ENCODE data around the gene SPPL3.

Gene SPPL3

DNA sequence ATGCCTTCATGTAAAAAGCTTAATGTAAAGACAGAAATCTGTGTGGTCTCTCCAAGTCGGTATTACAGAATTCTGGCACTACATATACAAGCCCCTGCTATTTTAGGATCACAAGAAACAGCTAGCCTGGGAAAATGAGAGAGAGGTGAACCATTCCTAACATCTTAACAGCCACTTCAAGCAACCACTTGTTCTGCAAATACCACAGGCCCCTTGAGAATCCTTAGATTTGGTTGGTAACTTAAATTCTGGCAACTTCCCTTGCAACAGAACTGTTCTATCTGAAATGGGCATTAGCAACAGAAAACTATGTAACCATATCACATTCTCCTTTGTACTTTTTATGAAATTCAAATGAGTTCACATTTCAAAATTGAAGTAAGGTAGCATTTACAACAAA lies 68.5 kb downstream of the SPPL3 start:
- TF ChIP-seq TAF1 (IDR thresholded peaks at IDR 0.05; ENCODE audit: low read depth) (no peak), FOXM1 (IDR thresholded peaks at IDR 0.05; ENCODE audit: borderline replicate concordance, low read depth) (no peak), EGR1 (IDR thresholded peaks at IDR 0.05) (no peak), NFIC (IDR thresholded peaks at IDR 0.05) (no peak), ZBTB7A (IDR thresholded peaks at IDR 0.05; ENCODE audit: low read depth) (no peak), CREB1 (IDR thresholded peaks at IDR 0.05; ENCODE audit: low read depth) (no peak), EP300 (IDR thresholded peaks at IDR 0.05; ENCODE audit: borderline replicate concordance) (no peak)

DNA sequence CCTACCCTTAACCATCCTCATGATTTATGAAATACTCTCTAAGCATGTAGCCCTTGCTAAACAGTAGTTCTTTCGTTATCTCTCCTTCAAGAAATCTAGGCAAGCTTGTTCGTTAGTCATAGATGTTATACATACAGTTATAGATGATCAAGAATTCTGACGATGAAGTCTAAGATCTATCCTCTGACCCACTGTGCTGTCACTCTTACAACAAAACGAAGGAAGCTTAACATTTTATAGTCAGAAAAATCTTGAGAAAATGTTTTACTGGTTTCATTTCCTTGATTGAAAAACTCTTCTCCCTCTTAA lies 68.9 kb downstream of the SPPL3 start:
- TF ChIP-seq FOXM1 (IDR thresholded peaks at IDR 0.05; ENCODE audit: borderline replicate concordance, low read depth) = no peak
- TF ChIP-seq CREB1 (IDR thresholded peaks at IDR 0.05; ENCODE audit: low read depth) = no peak
- TF ChIP-seq MAX (IDR thresholded peaks at IDR 0.05) = no peak
- TF ChIP-seq YY1 (IDR thresholded peaks at IDR 0.05; ENCODE audit: low read depth) = no peak
- TF ChIP-seq NFIC (IDR thresholded peaks at IDR 0.05) = no peak
- TF ChIP-seq TCF12 (IDR thresholded peaks at IDR 0.05; ENCODE audit: low read depth) = no peak
- TF ChIP-seq TAF1 (IDR thresholded peaks at IDR 0.05; ENCODE audit: low read depth) = no peak
- no peak for TF ChIP-seq ZBTB7A (IDR thresholded peaks at IDR 0.05; ENCODE audit: low read depth)
- no peak for TF ChIP-seq CEBPB (IDR thresholded peaks at IDR 0.05)
- TF ChIP-seq RAD21 (IDR thresholded peaks at IDR 0.05; ENCODE audit: low read depth) = no peak
- TF ChIP-seq, protein P1, sequence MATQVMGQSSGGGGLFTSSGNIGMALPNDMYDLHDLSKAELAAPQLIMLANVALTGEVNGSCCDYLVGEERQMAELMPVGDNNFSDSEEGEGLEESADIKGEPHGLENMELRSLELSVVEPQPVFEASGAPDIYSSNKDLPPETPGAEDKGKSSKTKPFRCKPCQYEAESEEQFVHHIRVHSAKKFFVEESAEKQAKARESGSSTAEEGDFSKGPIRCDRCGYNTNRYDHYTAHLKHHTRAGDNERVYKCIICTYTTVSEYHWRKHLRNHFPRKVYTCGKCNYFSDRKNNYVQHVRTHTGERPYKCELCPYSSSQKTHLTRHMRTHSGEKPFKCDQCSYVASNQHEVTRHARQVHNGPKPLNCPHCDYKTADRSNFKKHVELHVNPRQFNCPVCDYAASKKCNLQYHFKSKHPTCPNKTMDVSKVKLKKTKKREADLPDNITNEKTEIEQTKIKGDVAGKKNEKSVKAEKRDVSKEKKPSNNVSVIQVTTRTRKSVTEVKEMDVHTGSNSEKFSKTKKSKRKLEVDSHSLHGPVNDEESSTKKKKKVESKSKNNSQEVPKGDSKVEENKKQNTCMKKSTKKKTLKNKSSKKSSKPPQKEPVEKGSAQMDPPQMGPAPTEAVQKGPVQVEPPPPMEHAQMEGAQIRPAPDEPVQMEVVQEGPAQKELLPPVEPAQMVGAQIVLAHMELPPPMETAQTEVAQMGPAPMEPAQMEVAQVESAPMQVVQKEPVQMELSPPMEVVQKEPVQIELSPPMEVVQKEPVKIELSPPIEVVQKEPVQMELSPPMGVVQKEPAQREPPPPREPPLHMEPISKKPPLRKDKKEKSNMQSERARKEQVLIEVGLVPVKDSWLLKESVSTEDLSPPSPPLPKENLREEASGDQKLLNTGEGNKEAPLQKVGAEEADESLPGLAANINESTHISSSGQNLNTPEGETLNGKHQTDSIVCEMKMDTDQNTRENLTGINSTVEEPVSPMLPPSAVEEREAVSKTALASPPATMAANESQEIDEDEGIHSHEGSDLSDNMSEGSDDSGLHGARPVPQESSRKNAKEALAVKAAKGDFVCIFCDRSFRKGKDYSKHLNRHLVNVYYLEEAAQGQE (IDR thresholded peaks at IDR 0.05; ENCODE audit: low read depth) = no peak
- no peak for TF ChIP-seq TEAD4 (IDR thresholded peaks at IDR 0.05)
- TF ChIP-seq EGR1 (IDR thresholded peaks at IDR 0.05) = no peak
- no peak for TF ChIP-seq EP300 (IDR thresholded peaks at IDR 0.05; ENCODE audit: borderline replicate concordance)
- TF ChIP-seq, protein P2, sequence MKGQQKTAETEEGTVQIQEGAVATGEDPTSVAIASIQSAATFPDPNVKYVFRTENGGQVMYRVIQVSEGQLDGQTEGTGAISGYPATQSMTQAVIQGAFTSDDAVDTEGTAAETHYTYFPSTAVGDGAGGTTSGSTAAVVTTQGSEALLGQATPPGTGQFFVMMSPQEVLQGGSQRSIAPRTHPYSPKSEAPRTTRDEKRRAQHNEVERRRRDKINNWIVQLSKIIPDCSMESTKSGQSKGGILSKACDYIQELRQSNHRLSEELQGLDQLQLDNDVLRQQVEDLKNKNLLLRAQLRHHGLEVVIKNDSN (IDR thresholded peaks at IDR 0.05) = no peak

GRCh38 chr12:120834489-120835303 lies 69.5 kb downstream of the SPPL3 start:
- TF ChIP-seq EGR1 (IDR thresholded peaks at IDR 0.05) (no peak), EP300 (IDR thresholded peaks at IDR 0.05; ENCODE audit: borderline replicate concordance) (no peak), TCF12 (IDR thresholded peaks at IDR 0.05; ENCODE audit: low read depth) (no peak), ZBTB7A (IDR thresholded peaks at IDR 0.05; ENCODE audit: low read depth) (no peak), CREB1 (IDR thresholded peaks at IDR 0.05; ENCODE audit: low read depth) (no peak), RAD21 (IDR thresholded peaks at IDR 0.05; ENCODE audit: low read depth) (no peak), CEBPB (IDR thresholded peaks at IDR 0.05) (no peak), TAF1 (IDR thresholded peaks at IDR 0.05; ENCODE audit: low read depth) (no peak), NFIC (IDR thresholded peaks at IDR 0.05) (no peak), TEAD4 (IDR thresholded peaks at IDR 0.05) (no peak), YY1 (IDR thresholded peaks at IDR 0.05; ENCODE audit: low read depth) (no peak), MAX (IDR thresholded peaks at IDR 0.05) (no peak), FOXM1 (IDR thresholded peaks at IDR 0.05; ENCODE audit: borderline replicate concordance, low read depth) (no peak)
- TF ChIP-seq, protein P2 (IDR thresholded peaks at IDR 0.05) = no peak
- TF ChIP-seq, protein P1 (IDR thresholded peaks at IDR 0.05; ENCODE audit: low read depth) = no peak

- TF ChIP-seq TCF12 (IDR thresholded peaks at IDR 0.05; ENCODE audit: low read depth) (no peak), CREB1 (IDR thresholded peaks at IDR 0.05; ENCODE audit: low read depth) (no peak), TAF1 (IDR thresholded peaks at IDR 0.05; ENCODE audit: low read depth) (no peak), YY1 (IDR thresholded peaks at IDR 0.05; ENCODE audit: low read depth) (no peak), FOXM1 (IDR thresholded peaks at IDR 0.05; ENCODE audit: borderline replicate concordance, low read depth) (no peak), ZBTB7A (IDR thresholded peaks at IDR 0.05; ENCODE audit: low read depth) (no peak), MAX (IDR thresholded peaks at IDR 0.05) (no peak), NFIC (IDR thresholded peaks at IDR 0.05) (no peak), CEBPB (IDR thresholded peaks at IDR 0.05) (no peak), RAD21 (IDR thresholded peaks at IDR 0.05; ENCODE audit: low read depth) (no peak), EGR1 (IDR thresholded peaks at IDR 0.05) (no peak), TEAD4 (IDR thresholded peaks at IDR 0.05) (no peak)
- TF ChIP-seq, protein P1 (IDR thresholded peaks at IDR 0.05; ENCODE audit: low read depth) = no peak
- TF ChIP-seq, protein P2 (IDR thresholded peaks at IDR 0.05) = no peak
These were observed 70.3 kb downstream of the SPPL3 start for GRCh38 chr12:120833849-120834248.
